Colonic mucosa (tissue), 4 donors: ENCODE data around the gene BMP8A. TPM values are rescaled to one million over a fixed set of nuclear protein-coding genes. Genes with fewer than 3 reads are reported as not detected.

ENCODE experiments used
- DNase-seq: peaks from one replicate; pipeline ENCODE4 v3.0.0-alpha.2; 2020
- H3K27ac ChIP-seq: fragments of 200-600 bp; one replicate; pipeline ENCODE4 v1.8.0; 2021
- H3K27me3 ChIP-seq: fragments of 200-600 bp; one replicate; pipeline ENCODE4 v1.8.0; 2021
- H3K36me3 ChIP-seq: fragments of 200-600 bp; one replicate; pipeline ENCODE4 v1.8.0; 2021
- H3K4me1 ChIP-seq: fragments of 200-600 bp; one replicate; pipeline ENCODE4 v1.8.0; 2021; ENCODE audit warnings: mild to moderate bottlenecking
- H3K4me3 ChIP-seq: fragments of 200-600 bp; one replicate; pipeline ENCODE4 v1.8.0; 2021
- H3K9ac ChIP-seq, 2 donors: one replicate each; pipeline ENCODE4 v1.7.0; 2013; ENCODE audit warnings: control low read depth in 2 of 2, low read depth in 2 of 2, low read length in 2 of 2
- H3K9me3 ChIP-seq: fragments of 200-600 bp; one replicate; pipeline ENCODE4 v1.8.0; 2021
- intact Hi-C: fragments of 100-400 bp; cut with DNase I; formaldehyde crosslinking; loops from one replicate; pipeline ENCODE4 v1.14.1; 2022
- total RNA-seq, 2 donors: library from RNA; stranded (reverse); fragmentation: NEBNext Ultra II Directional in 1 of 2; extraction: Animal tissue kit (Norgen Biotek cat#: 25700) in 1 of 2; gene quantifications; one replicate each; pipeline ENCODE4 v1.2.1, GENCODE V29; 2021
- TF ChIP-seq, protein P1 (sequence below): fragments of 200-600 bp; IDR thresholded peaks from one replicate; pipeline ENCODE4 v1.8.0; 2022; ENCODE audit warnings: antibody characterized with exemption, mild to moderate bottlenecking
- donor health status: healthy.
- donor health status: DM: no; HTN: no; CAD: no.
- donor health status: DM: no; HTN: no; CAD: no.

BMP8A gene
- total RNA-seq, 2 donors from 2014 or later = 1.1 to 1.4 TPM

DNA sequence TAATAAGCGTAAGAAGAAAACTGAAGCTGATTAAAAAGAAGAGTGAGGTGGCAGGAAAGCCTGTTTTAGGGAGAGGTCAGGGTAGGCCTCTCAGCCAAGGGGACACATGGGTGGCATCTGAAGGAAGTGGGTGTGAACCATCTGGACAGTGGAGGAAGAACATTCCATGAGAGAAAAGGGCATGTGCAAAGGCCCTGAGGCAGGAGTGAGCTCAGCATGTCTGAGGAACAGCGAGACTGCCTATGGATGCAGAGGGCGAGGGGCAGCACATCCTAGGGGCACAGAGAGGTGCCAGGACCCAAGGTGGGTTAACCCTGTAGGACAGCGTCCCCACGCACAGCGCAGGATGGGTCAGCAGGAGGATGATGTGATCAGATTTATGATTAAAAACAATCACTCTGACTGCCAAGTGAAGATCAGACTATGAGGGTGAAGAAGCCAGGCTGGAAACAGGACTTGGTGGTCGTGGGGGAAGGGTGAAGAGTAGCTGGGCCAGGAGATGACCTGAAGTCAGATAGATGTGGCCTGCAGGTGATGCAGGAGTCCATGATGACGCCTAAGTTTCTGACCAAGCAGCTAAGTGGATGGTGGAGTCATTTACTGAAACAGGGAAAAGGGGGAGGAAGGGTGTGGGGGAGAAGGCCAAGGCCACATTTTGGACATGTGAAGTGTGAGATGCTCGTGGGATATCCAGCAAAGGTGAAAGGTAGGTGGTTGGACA is 47.3 kb downstream of the BMP8A start:
- no peaks in the 10 kb centered on the region for H3K9me3 ChIP-seq
- no peak overlapping the region for H3K27ac ChIP-seq
- H3K4me3 ChIP-seq = no peak overlapping the region
- H3K36me3 ChIP-seq = no peaks in the 10 kb centered on the region
- no peaks in the 10 kb centered on the region for H3K27me3 ChIP-seq
- intact Hi-C loops = no loop called here
- TF ChIP-seq, protein P1, sequence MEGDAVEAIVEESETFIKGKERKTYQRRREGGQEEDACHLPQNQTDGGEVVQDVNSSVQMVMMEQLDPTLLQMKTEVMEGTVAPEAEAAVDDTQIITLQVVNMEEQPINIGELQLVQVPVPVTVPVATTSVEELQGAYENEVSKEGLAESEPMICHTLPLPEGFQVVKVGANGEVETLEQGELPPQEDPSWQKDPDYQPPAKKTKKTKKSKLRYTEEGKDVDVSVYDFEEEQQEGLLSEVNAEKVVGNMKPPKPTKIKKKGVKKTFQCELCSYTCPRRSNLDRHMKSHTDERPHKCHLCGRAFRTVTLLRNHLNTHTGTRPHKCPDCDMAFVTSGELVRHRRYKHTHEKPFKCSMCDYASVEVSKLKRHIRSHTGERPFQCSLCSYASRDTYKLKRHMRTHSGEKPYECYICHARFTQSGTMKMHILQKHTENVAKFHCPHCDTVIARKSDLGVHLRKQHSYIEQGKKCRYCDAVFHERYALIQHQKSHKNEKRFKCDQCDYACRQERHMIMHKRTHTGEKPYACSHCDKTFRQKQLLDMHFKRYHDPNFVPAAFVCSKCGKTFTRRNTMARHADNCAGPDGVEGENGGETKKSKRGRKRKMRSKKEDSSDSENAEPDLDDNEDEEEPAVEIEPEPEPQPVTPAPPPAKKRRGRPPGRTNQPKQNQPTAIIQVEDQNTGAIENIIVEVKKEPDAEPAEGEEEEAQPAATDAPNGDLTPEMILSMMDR = no peak
- H3K9ac ChIP-seq = peak overlapping the region in 1 of 2 donors; percentile 24
- no peaks in the 10 kb centered on the region for H3K4me1 ChIP-seq
- DNase-seq = no peak

DNA sequence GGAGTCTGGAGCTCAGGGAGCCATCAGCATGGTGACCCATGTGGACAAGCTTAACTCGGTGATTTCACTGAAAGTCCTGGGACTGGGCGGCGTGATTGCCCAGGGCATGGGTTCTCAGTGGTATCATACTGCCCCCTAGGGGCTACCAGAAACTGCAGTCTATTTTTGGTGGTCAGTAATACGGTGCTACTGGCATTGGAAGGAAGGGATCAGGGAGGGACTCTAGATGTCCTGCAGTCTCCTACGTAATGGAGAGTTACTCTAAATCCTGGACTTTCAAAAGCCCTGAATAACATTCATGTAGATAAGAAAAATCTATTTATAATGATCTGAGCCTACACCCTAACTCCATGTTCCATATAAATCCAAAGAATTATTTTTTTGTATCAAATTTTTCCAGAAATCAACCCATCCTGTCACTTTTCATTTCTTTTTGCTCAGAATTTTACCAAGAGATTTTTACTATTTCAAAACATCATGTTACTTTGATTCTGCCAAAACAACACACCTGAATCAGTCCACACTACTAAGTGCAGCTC is 47.9 kb downstream of the BMP8A start:
- Histone ChIP-seq H3K9me3 (no peaks in the 10 kb centered on the region), H3K36me3 (no peaks in the 10 kb centered on the region), H3K4me3 (no peak overlapping the region), H3K27ac (no peak overlapping the region), H3K4me1 (no peaks in the 10 kb centered on the region), H3K27me3 (no peaks in the 10 kb centered on the region), H3K9ac (peak overlapping the region in 1 of 2 donors; percentile 24)
- intact Hi-C loops = no loop called here
- TF ChIP-seq, protein P1 = peak; percentile 86
- peak; percentile 65 for DNase-seq

DNA sequence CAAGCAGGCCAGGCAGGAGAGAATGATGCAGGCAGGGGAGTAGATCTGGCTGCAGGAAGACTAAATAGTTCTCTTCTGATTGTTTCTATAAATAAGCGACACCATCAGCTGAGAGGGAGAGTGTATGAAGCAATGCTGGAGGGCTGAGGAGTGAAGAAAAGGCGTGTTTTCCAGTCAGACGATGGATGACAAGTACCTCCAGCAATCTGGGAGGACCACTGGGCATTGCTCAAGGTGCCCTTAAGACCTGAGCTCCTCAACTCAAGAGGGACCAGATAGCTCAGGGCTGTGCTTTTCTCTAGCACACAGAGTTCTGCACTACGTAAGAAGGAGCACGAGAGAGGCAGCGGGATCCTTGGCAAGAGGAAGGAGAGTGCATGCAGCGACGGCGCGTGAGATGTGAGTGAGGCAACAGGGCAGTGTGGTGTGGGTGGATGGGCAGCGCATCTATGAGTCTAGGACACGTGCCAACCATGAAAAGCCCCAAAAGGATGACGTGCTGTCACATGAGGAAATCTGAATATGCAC is 49.1 kb downstream of the BMP8A start:
- TF ChIP-seq, protein P1 = no peak

DNA sequence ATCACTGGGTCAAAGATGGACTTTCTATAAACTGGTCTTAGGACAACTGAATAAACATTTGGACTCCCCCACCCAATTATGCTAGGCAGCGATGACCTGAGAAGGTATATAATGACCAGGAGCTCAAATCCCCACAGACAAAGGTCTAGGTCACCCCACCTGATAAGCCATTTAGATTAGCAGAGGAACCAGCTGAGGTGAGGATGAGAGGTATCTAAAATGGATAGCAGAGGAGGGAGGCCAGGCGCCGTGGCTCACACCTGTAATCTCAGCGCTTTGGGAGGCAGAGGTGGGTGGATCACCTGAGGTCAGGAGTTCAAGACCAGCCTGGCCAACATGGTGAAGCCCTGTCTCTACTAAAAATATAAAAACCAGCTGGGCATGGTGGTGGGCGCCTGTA is 51.5 kb downstream of the BMP8A start:
- Histone ChIP-seq H3K4me3 (no peak overlapping the region), H3K9ac (no peak overlapping the region), H3K9me3 (no peaks in the 10 kb centered on the region), H3K4me1 (no peaks in the 10 kb centered on the region), H3K27ac (no peak overlapping the region), H3K36me3 (no peaks in the 10 kb centered on the region), H3K27me3 (no peaks in the 10 kb centered on the region)
- TF ChIP-seq, protein P1 = no peak
- DNase-seq = no peak
- intact Hi-C loops = no loop called here

More for the DNA sequence above, 49.1 kb downstream of the BMP8A start:
- intact Hi-C loops = no loop called here
- Histone ChIP-seq H3K4me3 (no peak overlapping the region), H3K9ac (no peak overlapping the region), H3K4me1 (no peaks in the 10 kb centered on the region), H3K27me3 (no peaks in the 10 kb centered on the region), H3K36me3 (no peaks in the 10 kb centered on the region), H3K27ac (no peak overlapping the region), H3K9me3 (no peaks in the 10 kb centered on the region)
- DNase-seq = no peak

DNA sequence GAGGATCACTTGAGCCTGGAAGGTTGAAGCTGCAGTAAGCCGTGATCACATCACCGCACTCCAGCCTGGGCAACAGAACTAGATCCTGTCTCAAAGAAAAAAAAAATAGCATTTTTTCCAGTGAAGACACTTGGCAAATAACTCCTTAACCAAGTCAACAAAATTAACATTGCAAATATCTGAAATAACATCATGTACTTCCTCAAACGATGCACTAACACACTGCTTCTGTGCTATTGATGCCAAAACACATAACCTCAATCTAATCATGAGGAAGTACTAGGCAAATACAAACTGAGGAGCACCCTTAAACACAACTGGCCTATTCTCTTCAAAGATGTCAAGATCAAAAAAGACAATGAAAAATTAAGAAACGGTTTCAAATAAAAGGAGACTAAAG is 52.9 kb downstream of the BMP8A start:
- no peaks in the 10 kb centered on the region for H3K27me3 ChIP-seq
- no peaks in the 10 kb centered on the region for H3K4me1 ChIP-seq
- H3K4me3 ChIP-seq = no peak overlapping the region
- H3K27ac ChIP-seq = no peak overlapping the region
- intact Hi-C loops = no loop called here
- H3K9me3 ChIP-seq = no peaks in the 10 kb centered on the region
- no peaks in the 10 kb centered on the region for H3K36me3 ChIP-seq
- no peak for DNase-seq
- H3K9ac ChIP-seq = no peak overlapping the region
- TF ChIP-seq, protein P1 = no peak
